H1 (cell line): ENCODE data around the gene TMEM151A. TPM values are rescaled to one million over a fixed set of nuclear protein-coding genes. Genes with fewer than 3 reads are reported as not detected.

Experiments used
- CTCF ChIA-PET: fragments of 300-600 bp; sonication (Branson Sonifier 250); formaldehyde crosslinking; loops from one replicate; lab custom pipeline; 2021; ENCODE audit not compliant: partially characterized antibody; lab: Charles Lee
- POLR2A ChIA-PET: fragments of 300-600 bp; sonication (Branson Sonifier 250); formaldehyde crosslinking; loops from one replicate; lab custom pipeline; 2021; ENCODE audit warnings: inconsistent platforms; ENCODE audit not compliant: partially characterized antibody; lab: Charles Lee
- DNase-seq, 2 experiments: peaks; one replicate each; pipeline versions ENCODE4 v3.0.0 to v3.0.0-alpha.2; 2010 to 2022; ENCODE audit warnings: low spot score in 2 of 2, low read depth in 1 of 2, mixed read lengths in 1 of 2
- FAIRE-seq: peaks from 2 replicates; lab custom pipeline; 2011; peaks lifted over from hg19 to GRCh38; lab: Jason Lieb, UNC
- H2AFZ ChIP-seq: 2 replicates; pipeline ENCODE4 v1.8.1; 2012; ENCODE audit warnings: low read length, inconsistent platforms
- H2AK5ac ChIP-seq: 2 replicates; pipeline ENCODE4 v1.6.1; 2013; ENCODE audit warnings: low read depth, low read length
- H2BK120ac ChIP-seq: replicated peaks from 2 replicates; pipeline ENCODE3; 2013; ENCODE audit warnings: low read depth, low read length, inconsistent platforms
- H2BK12ac ChIP-seq: 2 replicates; pipeline ENCODE4 v1.6.1; 2013; ENCODE audit warnings: low read depth, low read length
- H2BK15ac ChIP-seq: 2 replicates; pipeline ENCODE4 v1.6.1; 2013; ENCODE audit warnings: low read length
- H2BK20ac ChIP-seq: 2 replicates; pipeline ENCODE4 v1.6.1; 2013; ENCODE audit warnings: low read length
- H2BK5ac ChIP-seq: 2 replicates; pipeline ENCODE4 v1.6.1; 2013; ENCODE audit warnings: low read depth, low read length
- H3K14ac ChIP-seq: 2 replicates; pipeline ENCODE4 v1.6.1; 2013; ENCODE audit warnings: inconsistent platforms; ENCODE audit not compliant: insufficient read length
- H3K18ac ChIP-seq: 2 replicates; pipeline ENCODE4 v1.6.1; 2013; ENCODE audit warnings: low read length; ENCODE audit errors: extremely low read depth
- H3K23ac ChIP-seq: 2 replicates; pipeline ENCODE4 v1.6.1; 2013; ENCODE audit warnings: inconsistent platforms; ENCODE audit not compliant: insufficient read length
- H3K23me2 ChIP-seq: 2 replicates; pipeline ENCODE4 v1.6.1; 2013; ENCODE audit warnings: low read depth, low read length
- H3K27ac ChIP-seq: 2 replicates; pipeline ENCODE4 v1.6.1; 2011; ENCODE audit warnings: low read depth, low read length, inconsistent platforms
- H3K27me3 ChIP-seq, 4 experiments: replicated peaks in 1 of 4; 1 replicate in 1 of 4; 2 replicates in 3 of 4; pipeline versions ENCODE4 v1.6.1 to v1.8.1; 2011 to 2013; ENCODE audit warnings: low read length in 3 of 4, mild to moderate bottlenecking in 3 of 4, inconsistent platforms in 2 of 4, mixed read lengths in 2 of 4, moderate library complexity in 1 of 4; ENCODE audit not compliant: control insufficient read depth in 3 of 4, insufficient read depth in 3 of 4; ENCODE audit errors: extremely low read depth in 1 of 4
- H3K36me3 ChIP-seq, 4 experiments: 2 replicates each; pipeline versions ENCODE4 v1.6.1 to v1.8.1; 2011 to 2013; ENCODE audit warnings: mild to moderate bottlenecking in 4 of 4, low read length in 3 of 4, moderate library complexity in 2 of 4, control low read depth in 1 of 4, inconsistent platforms in 1 of 4; ENCODE audit not compliant: insufficient read depth in 4 of 4, control insufficient read depth in 2 of 4
- H3K4ac ChIP-seq: replicated peaks from 2 replicates; pipeline ENCODE3; 2013; ENCODE audit warnings: low read length, low read depth, mixed read lengths, inconsistent platforms; ENCODE audit not compliant: insufficient read length
- H3K4me1 ChIP-seq, 4 experiments: replicated peaks in 1 of 4; 1 replicate in 1 of 4; 2 replicates in 3 of 4; pipeline versions ENCODE4 v1.6.1 to v1.8.1; 2011 to 2013; ENCODE audit warnings: low read length in 3 of 4, inconsistent platforms in 2 of 4, mixed read lengths in 1 of 4; ENCODE audit not compliant: insufficient read depth in 4 of 4, control insufficient read depth in 3 of 4
- H3K4me2 ChIP-seq, 2 experiments: 2 replicates each; pipeline versions ENCODE4 v1.6.1 to v1.8.1; 2011 to 2013; ENCODE audit warnings: low read depth in 2 of 2, low read length in 2 of 2, control low read depth in 1 of 2, inconsistent platforms in 1 of 2, mild to moderate bottlenecking in 1 of 2; ENCODE audit not compliant: insufficient read depth in 1 of 2
- H3K4me3 ChIP-seq, 4 experiments: fragments of 200-600, 300-600 bp in 1 of 4; sonication (generic), shearing (Covaris generic), sonication (Bioruptor Twin) in 1 of 4; 2 replicates each; pipeline versions ENCODE4 v1.5.1 to v1.8.1; 2011 to 2016; ENCODE audit warnings: low read length in 4 of 4, low read depth in 3 of 4, control low read depth in 2 of 4, inconsistent platforms in 2 of 4, mild to moderate bottlenecking in 2 of 4, mixed read lengths in 1 of 4, moderate library complexity in 1 of 4; ENCODE audit not compliant: insufficient read depth in 2 of 4; ENCODE audit errors: extremely low read depth in 1 of 4
- H3K56ac ChIP-seq: replicated peaks from 2 replicates; pipeline ENCODE3; 2013; ENCODE audit warnings: low read depth, mild to moderate bottlenecking, mixed read lengths, low read length, inconsistent platforms; ENCODE audit not compliant: insufficient read length
- H3K79me1 ChIP-seq: 2 replicates; pipeline ENCODE4 v1.6.1; 2013; ENCODE audit warnings: low read depth, low read length, control low read depth
- H3K79me2 ChIP-seq, 2 experiments: 2 replicates each; pipeline versions ENCODE4 v1.6.1 to v1.8.1; 2012 to 2013; ENCODE audit warnings: low read length in 2 of 2, mild to moderate bottlenecking in 2 of 2, inconsistent platforms in 1 of 2; ENCODE audit not compliant: insufficient read depth in 2 of 2, control insufficient read depth in 1 of 2
- H3K9ac ChIP-seq, 4 experiments: replicated peaks in 1 of 4; 1 replicate in 1 of 4; 2 replicates in 3 of 4; pipeline versions ENCODE4 v1.6.1 to v1.8.1; 2011 to 2013; ENCODE audit warnings: low read depth in 3 of 4, low read length in 3 of 4, control low read depth in 2 of 4, mild to moderate bottlenecking in 2 of 4, moderate library complexity in 2 of 4, inconsistent platforms in 1 of 4; ENCODE audit errors: extremely low read depth in 1 of 4
- H3K9me3 ChIP-seq, 2 experiments: 2 replicates each; pipeline versions ENCODE4 v1.6.1 to v1.8.1; 2012 to 2013; ENCODE audit warnings: mild to moderate bottlenecking in 2 of 2, moderate library complexity in 2 of 2, control low read depth in 1 of 2, inconsistent platforms in 1 of 2, low read depth in 1 of 2, low read length in 1 of 2, mixed read lengths in 1 of 2; ENCODE audit not compliant: insufficient read depth in 2 of 2
- H4K20me1 ChIP-seq, 2 experiments: replicated peaks in 1 of 2; 2 replicates each; pipeline versions ENCODE3 to v1.8.1; 2011 to 2013; ENCODE audit warnings: inconsistent platforms in 2 of 2, low read length in 2 of 2, mild to moderate bottlenecking in 1 of 2; ENCODE audit not compliant: insufficient read depth in 2 of 2, control insufficient read depth in 1 of 2
- H4K5ac ChIP-seq: 2 replicates; pipeline ENCODE4 v1.6.1; 2013; ENCODE audit warnings: low read length, low read depth, mixed read lengths, inconsistent platforms; ENCODE audit not compliant: insufficient read length
- H4K8ac ChIP-seq: 2 replicates; pipeline ENCODE4 v1.8.0; 2013; ENCODE audit warnings: mild to moderate bottlenecking, moderate library complexity, low read length, inconsistent platforms; ENCODE audit not compliant: insufficient read depth; ENCODE audit errors: extremely low read depth
- H4K91ac ChIP-seq: replicated peaks from 2 replicates; pipeline ENCODE3; 2013; ENCODE audit warnings: low read length, mixed read lengths, inconsistent platforms; ENCODE audit not compliant: insufficient read length
- BACH1 ChIP-seq: IDR thresholded peaks from 2 replicates; pipeline ENCODE4 v1.6.1; 2012; ENCODE audit warnings: low read length, improper control_type of control experiment
- CBX5 ChIP-seq: fragments of 300-800, 300-1000 bp; sonication (generic); IDR thresholded peaks from 2 replicates; pipeline ENCODE4 v1.7.1; 2016; ENCODE audit warnings: antibody characterized with exemption, low read length, low read depth
- CBX8 ChIP-seq: fragments of 300-800, 300-1000 bp; sonication (generic); IDR thresholded peaks from 2 replicates; pipeline ENCODE4 v1.7.1; 2016; ENCODE audit warnings: low read depth, low read length, borderline replicate concordance
- CREB1 ChIP-seq: IDR thresholded peaks from 2 replicates; pipeline ENCODE4 v1.6.1; 2012; ENCODE audit warnings: inconsistent platforms
- FOSL1 ChIP-seq: IDR thresholded peaks from 2 replicates; pipeline ENCODE4 v1.6.1; 2011; ENCODE audit warnings: mild to moderate bottlenecking, low read depth, low read length, moderate library complexity; ENCODE audit not compliant: insufficient read depth
- HDAC6 ChIP-seq: IDR thresholded peaks from one replicate; pipeline ENCODE4 v1.7.1; 2012; ENCODE audit warnings: low read depth, mild to moderate bottlenecking, inconsistent platforms, low read length, moderate library complexity
- KDM1A ChIP-seq: fragments of 200-600, 300-600 bp; sonication (generic); IDR thresholded peaks from 2 replicates; pipeline ENCODE4 v1.7.1; 2016; ENCODE audit warnings: mild to moderate bottlenecking, low read length, borderline replicate concordance
- MAFK ChIP-seq: IDR thresholded peaks from 2 replicates; pipeline ENCODE4 v1.6.1; 2012; ENCODE audit warnings: low read depth, mild to moderate bottlenecking, improper control_type of control experiment, low read length
- RAD21 ChIP-seq, 2 experiments: IDR thresholded peaks in 1 of 2; conservative IDR thresholded peaks in 1 of 2; 2 replicates each; pipeline ENCODE4 v1.6.1; 2011; ENCODE audit warnings: low read depth in 2 of 2, low read length in 2 of 2, improper control_type of control experiment in 1 of 2, inconsistent platforms in 1 of 2, mild to moderate bottlenecking in 1 of 2, moderate library complexity in 1 of 2
- RNF2 ChIP-seq: fragments of 200-900, 300-1000 bp; sonication (generic); IDR thresholded peaks from 2 replicates; pipeline ENCODE4 v1.7.1; 2016; ENCODE audit warnings: borderline replicate concordance, low read depth, mild to moderate bottlenecking, antibody characterized with exemption, low read length; ENCODE audit not compliant: poor library complexity, severe bottlenecking; ENCODE audit errors: missing control alignments
- SRF ChIP-seq: IDR thresholded peaks from 2 replicates; pipeline ENCODE4 v1.6.1; 2011; ENCODE audit warnings: mild to moderate bottlenecking, low read depth, low read length, moderate library complexity
- TAF7 ChIP-seq: optimal IDR thresholded peaks from 2 replicates; pipeline ENCODE3; 2011; ENCODE audit warnings: low read depth, mild to moderate bottlenecking, inconsistent platforms, low read length, moderate library complexity, borderline replicate concordance
- TBP ChIP-seq: IDR thresholded peaks from 2 replicates; pipeline ENCODE4 v1.6.1; 2011; ENCODE audit warnings: low read depth, low read length, improper control_type of control experiment
- WGBS, 2 experiments: shearing (Covaris generic) in 1 of 2; methylation state at CpG; one replicate each; pipeline versions ENCODE4 v1.1.6 to v1.1.7; 2013 to 2015; ENCODE audit warnings: low lambda C conversion rate in 2 of 2, mixed read lengths in 2 of 2, inconsistent platforms in 1 of 2, low coverage in 1 of 2, missing lambda C conversion rate in 1 of 2; ENCODE audit not compliant: insufficient replicate concordance in 2 of 2, insufficient coverage in 1 of 2, insufficient read length in 1 of 2; ENCODE audit errors: extremely low coverage in 1 of 2, missing lambda C conversion rate in 1 of 2; 5-methylcytosine and 5-hydroxymethylcytosine counted together
- polyA plus RNA-seq, 7 experiments: library from polyadenylated mRNA; depleted of rRNA in 3 of 7; stranded (reverse) in 5 of 7; unstranded in 2 of 7; fragments of >200 nt in 5 of 7; fragments of 200-250 nt in 2 of 7; gene quantifications; 1 replicate in 5 of 7; 2 replicates in 1 of 7; 4 replicates in 1 of 7; pipeline versions ENCODE4 v1.2.1 to v1.2.3, GENCODE V29; 2011 to 2013; ENCODE audit warnings: missing spikeins in 2 of 7, mixed read lengths in 2 of 7
- total RNA-seq: library from RNA; stranded (reverse); fragmentation: NEBNext Ultra II Directional; extraction: Animal tissue kit (Norgen Biotek cat#: 25700); gene quantifications from 2 replicates; pipeline ENCODE4 v1.2.1, GENCODE V29; 2021

The TMEM151A gene
- total and polyA plus RNA-seq, 2 of the 8 experiments (the other 6 are each of a cell fraction or from before 2014, with no cell fraction given), result 3.2 TPM

DNA sequence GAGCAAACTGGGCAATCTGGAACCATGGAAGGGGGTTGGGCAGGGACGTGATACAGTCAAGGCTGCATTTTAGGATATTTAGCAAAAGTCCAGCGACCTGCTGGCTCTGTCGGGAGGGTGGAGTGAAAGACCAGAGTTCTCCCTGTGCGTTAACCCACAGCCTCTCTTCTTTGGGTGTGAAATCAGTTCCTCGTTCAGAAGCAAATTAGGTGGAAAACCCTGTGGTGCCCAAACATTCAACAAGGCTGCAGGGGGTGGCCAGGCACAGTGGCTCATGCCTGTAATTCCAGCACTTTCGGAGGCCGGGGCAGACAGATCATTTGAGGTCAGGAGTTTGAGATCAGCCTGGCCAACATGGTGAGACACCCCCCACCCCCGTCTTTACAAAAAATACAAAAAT is 5.9 kb downstream of the TMEM151A start:
- DNase-seq (no peak), FAIRE-seq (no peak)
- peak overlapping the region; percentile 43; the same call in 1 of the 2 replicates for H2BK12ac ChIP-seq
- H4K91ac ChIP-seq, result no peak overlapping the region
- no peak overlapping the region for H3K4me3 ChIP-seq
- no peaks in the 10 kb centered on the region for H3K36me3 ChIP-seq
- H4K20me1 ChIP-seq, result peaks cover 2 to 4% of the 10 kb centered on the region in 2 experiments
- H2BK20ac ChIP-seq, result no peak overlapping the region
- no peak overlapping the region for H3K56ac ChIP-seq
- H3K23me2 ChIP-seq, result no peaks in the 10 kb centered on the region; the same call in 1 of the 2 replicates
- H3K4me1 ChIP-seq, result peaks cover 4 to 14% (median 6%) of the 10 kb centered on the region in 4 experiments; a peak in 6 of 7 replicates
- peaks cover 0 to 11% (median under 1%) of the 10 kb centered on the region in 4 experiments; a peak in 4 of 7 replicates for H3K27me3 ChIP-seq
- no peak overlapping the region for H4K5ac ChIP-seq
- no peaks in the 10 kb centered on the region for H3K79me1 ChIP-seq
- no peaks in the 10 kb centered on the region for H3K79me2 ChIP-seq
- H2AK5ac ChIP-seq, result no peak overlapping the region
- no peak overlapping the region for H2AFZ ChIP-seq
- H3K18ac ChIP-seq, result no peak overlapping the region
- H3K14ac ChIP-seq, result no peak overlapping the region
- ChIA-PET POLR2A (interaction anchor here (1.2 to 4.0 kb wide), 5 partner anchors 9 to 50 kb away, joined by 3 to 16 read pairs (median 7); partner anchors contain the start of genes B4GAT1 and YIF1A), CTCF (interaction anchor here (0.8 to 6.6 kb wide), 10 partner anchors 11 to 112 kb away, joined by 3 to 37 read pairs (median 4); no protein-coding TSS in a partner anchor)
- no peak overlapping the region for H2BK5ac ChIP-seq
- H3K4me2 ChIP-seq, result peak overlapping the region in 1 of 2 experiments; percentile 18; a peak in 1 of 4 replicates
- no peaks in the 10 kb centered on the region for H3K9me3 ChIP-seq
- no peak overlapping the region for H3K27ac ChIP-seq
- H3K9ac ChIP-seq, result no peak overlapping the region; a peak in 1 of 7 replicates
- 63% methylated on average over 8 of the region's 8 CpGs; no CpG with 5 or more reads in 1 of the 2 experiments for WGBS, 2 experiments
- H4K8ac ChIP-seq, result no peak overlapping the region
- H3K23ac ChIP-seq, result no peak overlapping the region
- no peak overlapping the region for H3K4ac ChIP-seq
- H2BK15ac ChIP-seq, result no peak overlapping the region
- no peak overlapping the region for H2BK120ac ChIP-seq
- TF ChIP-seq RAD21 (IDR thresholded peaks at IDR 0.05 in 1 of 2, conservative IDR thresholded peaks at IDR 0.05 in 1 of 2; ENCODE audit: low read depth in 2 of 2, low read length in 2 of 2), result no peak
- TF ChIP-seq SRF, result no peak
- TF ChIP-seq TBP, result no peak
- no peak for TF ChIP-seq FOSL1
- no peak for TF ChIP-seq TAF7
- no peak for TF ChIP-seq BACH1
- no peak for TF ChIP-seq HDAC6
- no peak for TF ChIP-seq CREB1
- TF ChIP-seq CBX5, result no peak
- no peak for TF ChIP-seq KDM1A
- no peak for TF ChIP-seq CBX8
- TF ChIP-seq MAFK, result no peak
- TF ChIP-seq RNF2, result no peak
